ENCODE measurements around the gene STBD1.
"Not testable (repeated sequence)": the region's sequence is repeated elsewhere in the genome, so short reads cannot be mapped to it uniquely, and the experiment has no call there.

STBD1 gene

DNA sequence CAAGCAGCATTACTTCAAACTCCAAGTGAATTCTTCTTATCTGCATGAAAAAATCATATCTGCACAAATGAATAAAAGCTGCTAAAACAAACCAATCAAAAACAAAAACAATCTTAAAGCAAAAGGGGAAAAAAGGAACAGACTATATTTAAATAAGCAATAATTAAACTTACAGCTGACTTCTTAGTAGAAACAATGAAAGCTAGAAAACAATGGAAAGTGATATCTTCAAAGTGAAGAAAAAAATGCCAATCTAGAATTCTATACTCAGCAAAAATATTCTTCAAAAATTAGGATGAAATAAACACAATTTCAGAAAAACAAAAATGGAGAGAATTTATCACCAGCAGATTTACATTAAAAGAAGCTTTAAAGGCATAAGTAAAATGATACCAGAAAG lies 20.0 kb downstream of the STBD1 start:
- no peak for DNase-seq

DNA sequence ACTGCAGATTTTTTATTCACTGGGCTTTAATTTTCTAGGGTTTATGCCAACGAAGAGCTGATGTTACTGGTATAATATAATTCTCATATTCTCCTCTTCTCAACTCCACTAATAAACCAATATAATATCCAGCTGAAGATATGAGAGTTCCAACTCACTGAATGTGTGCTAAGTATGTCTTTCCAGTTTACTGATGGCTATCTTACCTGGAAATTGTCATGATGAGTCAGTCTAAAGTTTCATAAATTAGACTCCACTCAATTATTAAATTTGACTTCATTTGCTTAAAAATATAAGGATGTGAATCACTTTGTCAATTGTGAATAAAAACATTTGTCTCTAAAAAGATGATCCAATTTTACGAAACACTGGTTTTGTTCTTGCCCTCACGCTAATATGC lies 28.4 kb downstream of the STBD1 start:
- DNase-seq, result peak; percentile 2

DNA sequence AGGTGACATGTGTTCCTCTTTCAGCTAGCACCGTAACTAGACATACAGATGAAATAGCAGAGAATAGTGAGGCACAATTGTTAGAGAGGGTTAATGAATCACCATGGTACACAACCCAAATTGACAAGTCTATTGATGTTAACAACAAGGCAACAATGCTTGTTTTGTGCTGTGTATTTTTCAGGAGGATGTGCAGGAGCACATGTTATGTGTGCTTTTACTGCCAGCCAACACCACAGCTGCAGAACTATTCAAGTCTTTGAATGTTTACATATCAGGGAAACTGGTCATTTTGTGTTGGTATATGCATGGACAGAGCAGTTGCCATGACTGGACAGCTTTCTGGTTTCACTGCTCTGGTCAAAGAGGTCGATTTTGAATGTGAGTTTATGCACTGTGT lies 32.8 kb downstream of the STBD1 start:
- no peak for DNase-seq

DNA sequence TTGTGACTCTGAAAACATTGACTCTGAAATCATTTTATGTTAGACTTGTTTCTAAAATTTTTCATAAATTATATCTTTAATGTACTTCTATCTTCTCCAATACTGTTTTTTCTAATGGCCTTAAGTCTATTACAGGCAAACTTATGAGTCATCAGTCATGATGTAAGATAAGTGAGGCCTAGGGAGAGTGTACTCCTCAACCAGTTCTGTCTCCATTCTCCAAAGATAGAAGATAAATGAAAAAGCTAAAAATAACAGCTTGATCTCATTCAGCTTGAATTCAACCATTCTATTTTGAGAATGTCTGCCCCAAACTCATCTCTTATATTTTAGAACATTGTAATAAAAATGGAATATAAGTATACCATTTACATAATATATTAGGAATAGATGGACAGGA lies 34.5 kb downstream of the STBD1 start:
- DNase-seq, result peak; percentile 43

DNA sequence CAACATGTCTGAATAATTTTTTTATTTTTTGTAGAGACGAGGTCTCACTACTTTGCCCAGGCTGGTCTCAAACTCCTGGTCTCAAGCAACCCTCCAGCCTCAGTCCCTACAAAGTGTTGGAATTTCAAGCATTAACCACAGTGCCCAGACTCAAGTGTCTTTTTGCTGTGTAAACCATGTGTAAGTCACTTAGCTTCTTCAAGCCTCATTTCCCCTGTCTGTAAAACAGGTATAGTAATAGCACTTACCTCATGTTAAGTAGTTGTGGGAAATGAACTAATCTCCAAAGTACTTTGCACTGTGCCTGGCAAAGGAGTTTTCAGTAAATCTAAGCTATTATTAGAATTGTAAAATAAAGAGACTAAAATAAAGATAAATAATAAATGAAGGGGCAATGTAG lies 35.7 kb downstream of the STBD1 start:
- no peak for DNase-seq

DNA sequence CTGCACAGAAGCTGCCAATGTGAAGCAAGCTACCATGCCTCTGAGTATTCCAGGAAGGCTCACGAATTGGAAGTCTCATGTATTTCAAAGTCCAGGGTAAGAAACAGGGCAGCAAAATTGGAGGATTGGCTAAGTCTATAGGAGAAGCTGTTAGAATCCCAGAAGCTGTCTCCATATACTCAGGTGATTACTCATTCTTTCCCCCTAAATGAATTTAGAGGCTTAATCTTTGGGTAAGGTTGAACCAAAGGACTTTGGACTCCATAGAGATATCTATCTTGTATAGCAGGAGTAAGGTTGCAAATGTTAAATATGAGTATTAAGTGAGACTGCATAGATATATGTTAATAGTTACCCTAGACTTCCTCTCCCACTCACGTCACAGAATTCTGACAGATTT lies 36.3 kb downstream of the STBD1 start:
- no peak for DNase-seq

DNA sequence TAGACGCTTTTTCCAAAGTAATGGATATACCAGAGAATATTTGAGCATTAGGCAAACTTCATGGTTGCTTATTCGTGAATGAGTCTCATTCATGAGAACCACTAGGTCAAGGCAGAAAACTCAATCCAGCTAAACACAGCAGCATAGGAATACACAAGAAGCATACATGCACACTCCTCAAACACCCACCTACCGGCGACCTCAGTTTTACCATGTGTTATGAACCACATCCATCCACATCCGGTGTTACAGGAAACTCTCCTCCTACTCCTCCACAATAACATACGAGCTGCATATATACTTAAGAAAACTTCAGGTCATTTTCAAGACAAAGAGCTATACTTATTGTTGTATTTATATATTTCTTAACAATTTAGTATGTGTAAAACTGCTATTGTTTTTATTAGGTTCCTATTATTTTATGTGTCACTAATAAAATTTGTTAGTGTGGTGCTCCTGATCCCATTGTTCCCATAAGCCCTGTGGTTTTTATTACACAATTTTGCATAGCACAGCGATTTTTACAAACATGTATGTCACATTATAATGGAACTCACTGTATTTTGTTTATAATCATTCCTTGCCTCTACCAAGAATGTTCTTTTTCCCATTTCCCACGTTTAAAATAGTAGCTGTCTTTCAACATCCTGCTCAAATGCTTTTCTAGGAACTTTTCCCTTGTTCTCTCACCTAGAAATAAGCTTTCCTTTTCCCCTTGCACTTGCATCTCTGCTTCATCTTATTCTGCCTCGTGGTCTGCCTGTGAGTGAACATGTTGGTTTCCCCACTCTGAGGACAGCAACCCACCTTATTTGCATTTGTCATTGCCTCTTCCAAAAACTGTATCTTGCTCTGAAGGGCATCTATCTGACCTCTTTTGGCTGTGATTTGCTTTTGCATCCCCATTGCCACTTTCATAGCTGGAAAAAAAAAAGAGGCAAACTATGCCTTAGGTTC lies 48.3 kb downstream of the STBD1 start:
- DNase-seq, result no peak

DNA sequence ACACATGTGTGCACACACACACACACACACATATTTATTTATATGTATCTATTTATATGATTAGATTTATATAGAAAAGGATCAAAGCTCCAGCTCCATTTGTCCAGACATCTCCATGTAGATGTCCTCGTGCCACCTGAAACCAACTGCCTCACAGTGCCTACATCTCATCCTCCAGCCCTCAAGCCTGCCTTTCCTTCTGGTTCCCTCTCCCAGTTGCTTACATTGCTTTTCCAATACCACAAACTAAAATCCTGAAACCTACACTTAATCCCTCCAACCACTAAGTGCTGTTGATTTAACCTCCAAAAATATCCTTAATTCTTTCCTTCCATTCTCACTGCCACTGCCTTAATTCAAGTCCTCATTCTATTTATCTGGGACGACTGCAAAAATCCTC lies 51.4 kb downstream of the STBD1 start:
- DNase-seq, result no peak

DNA sequence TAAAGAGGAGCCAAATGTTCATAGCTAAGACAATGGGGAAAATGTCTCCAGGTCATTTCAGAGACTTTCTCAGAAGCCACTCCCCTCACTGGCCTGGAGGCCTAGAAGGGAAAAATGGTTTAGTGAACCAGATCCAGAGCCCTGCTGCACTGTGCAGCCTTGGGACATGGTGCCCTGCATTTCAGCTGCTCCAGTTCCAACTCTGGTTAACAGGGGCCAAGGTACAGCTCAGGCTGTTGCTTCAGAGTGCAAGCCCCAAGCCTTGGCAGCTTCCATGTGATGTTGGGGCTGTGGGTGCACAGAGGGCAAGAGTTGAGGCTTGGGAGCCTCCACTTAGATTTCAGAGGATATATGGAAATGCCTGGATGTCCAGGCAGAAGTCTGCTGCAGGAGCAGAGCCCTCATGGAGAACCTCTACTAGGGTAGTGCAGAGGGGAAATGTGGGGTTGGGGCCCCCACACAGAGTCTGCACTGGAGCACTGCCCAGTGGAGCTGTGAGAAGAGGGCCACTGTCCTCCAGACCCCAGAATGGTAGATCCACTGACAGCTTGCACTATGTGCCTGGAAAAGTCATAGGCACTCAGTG lies 53.4 kb downstream of the STBD1 start:
- DNase-seq, result not testable (repeated sequence)

All from hematopoietic multipotent progenitor cell treated with erythropoietin and hydrocortisone succinate and interleukin-3 and kit ligand, for 8 days (in vitro differentiated cells).